Osteoblast (primary cell): ENCODE results near the gene ELAVL4. TPM values are rescaled to one million over a fixed set of nuclear protein-coding genes. Genes with fewer than 3 reads are reported as not detected.

ENCODE experiments used
- DNase-seq: peaks from one replicate; pipeline ENCODE4 v3.0.0; 2011; ENCODE audit warnings: low spot score, mixed read lengths; ENCODE audit not compliant: insufficient read length; ENCODE audit errors: missing footprints
- H2AFZ ChIP-seq: 2 replicates; pipeline ENCODE4 v1.6.0; 2011; ENCODE audit warnings: mild to moderate bottlenecking, low read length
- H3K27ac ChIP-seq: 2 replicates; pipeline ENCODE4 v1.5.1; 2011; ENCODE audit warnings: mild to moderate bottlenecking, low read depth, low read length, moderate library complexity
- H3K27me3 ChIP-seq: 2 replicates; pipeline ENCODE4 v1.6.0; 2012; ENCODE audit warnings: mild to moderate bottlenecking, control low read depth, inconsistent platforms, low read length, moderate library complexity; ENCODE audit not compliant: insufficient read depth
- H3K36me3 ChIP-seq: 2 replicates; pipeline ENCODE4 v1.5.1; 2011; ENCODE audit warnings: mild to moderate bottlenecking, low read length, control low read depth, moderate library complexity; ENCODE audit not compliant: insufficient read depth
- H3K4me1 ChIP-seq: 2 replicates; pipeline ENCODE4 v1.5.1; 2011; ENCODE audit warnings: mild to moderate bottlenecking, low read length, control low read depth, moderate library complexity; ENCODE audit not compliant: insufficient read depth
- H3K4me2 ChIP-seq: 2 replicates; pipeline ENCODE4 v1.6.0; 2011; ENCODE audit warnings: mild to moderate bottlenecking, low read length; ENCODE audit not compliant: insufficient read depth
- H3K4me3 ChIP-seq: fragments of 200-600 bp; sonication (generic); 3 replicates; pipeline ENCODE4 v1.5.1; 2012; ENCODE audit warnings: mild to moderate bottlenecking, low read length, inconsistent platforms; ENCODE audit not compliant: insufficient read depth
- H3K79me2 ChIP-seq: 2 replicates; pipeline ENCODE4 v1.6.0; 2012; ENCODE audit warnings: mild to moderate bottlenecking, low read length, control low read depth, inconsistent platforms; ENCODE audit not compliant: insufficient read depth
- H3K9me3 ChIP-seq: 2 replicates; pipeline ENCODE4 v1.5.1; 2011; ENCODE audit warnings: low read depth, low read length, control low read depth
- H4K20me1 ChIP-seq: 2 replicates; pipeline ENCODE4 v1.6.0; 2012; ENCODE audit warnings: mild to moderate bottlenecking, low read length, control low read depth; ENCODE audit not compliant: insufficient read depth
- CTCF ChIP-seq: IDR thresholded peaks from 2 replicates; pipeline ENCODE4 v1.5.1; 2011; ENCODE audit warnings: mild to moderate bottlenecking, low read depth, low read length, moderate library complexity; ENCODE audit errors: extremely low read depth
- total RNA-seq: library from RNA; depleted of rRNA; stranded (reverse); fragments of >200 nt; gene quantifications from 2 replicates; pipeline ENCODE4 v1.2.3, GENCODE V29; 2012

ELAVL4 gene
- total RNA-seq, 1 donor, result not detected

DNA sequence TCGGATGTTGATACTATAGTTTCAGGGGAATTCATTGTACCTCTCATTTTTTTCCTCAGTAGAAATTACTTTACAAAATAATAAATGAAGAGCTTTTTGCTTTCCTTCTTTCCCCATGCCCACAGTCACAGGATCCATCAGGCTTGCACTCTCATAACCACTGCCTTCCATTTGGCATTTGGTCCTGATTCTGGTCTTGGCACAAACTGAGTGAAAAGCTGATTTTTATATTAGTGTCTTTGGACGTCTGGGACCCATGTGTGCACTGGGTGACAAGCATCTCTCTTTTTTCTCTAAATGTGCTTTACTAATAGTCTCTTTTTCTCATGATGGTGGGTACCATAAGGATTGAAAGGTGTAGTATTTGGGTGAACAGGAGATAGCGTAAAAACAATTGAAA, 2.8 kb downstream of the ELAVL4 start:
- no peaks in the 10 kb centered on the region for H3K27me3 ChIP-seq
- no peak for TF ChIP-seq CTCF

DNA sequence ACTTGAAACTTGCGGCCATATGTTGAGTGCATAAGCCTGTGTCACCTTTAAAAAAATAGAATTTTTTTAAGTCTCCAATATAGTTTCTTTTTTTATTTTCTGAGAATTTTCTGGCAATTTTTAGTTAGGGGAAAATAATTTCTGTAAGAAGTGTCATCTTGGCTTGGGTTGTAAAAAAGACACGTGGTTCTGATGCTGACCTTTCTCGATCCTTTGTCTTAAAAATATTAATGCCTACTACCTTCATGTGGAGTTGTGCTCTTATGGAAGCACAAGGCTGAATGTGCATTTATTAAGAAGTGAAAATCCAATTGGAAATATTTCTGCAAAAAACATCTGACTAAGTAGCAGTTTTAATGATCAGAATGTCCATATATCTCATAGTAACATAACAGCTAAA, 3.5 kb downstream of the ELAVL4 start:
- Histone ChIP-seq H3K27ac (no peak overlapping the region), H3K4me3 (no peak overlapping the region), H3K79me2 (no peaks in the 10 kb centered on the region), H3K4me1 (no peaks in the 10 kb centered on the region), H3K4me2 (no peak overlapping the region), H3K27me3 (no peaks in the 10 kb centered on the region), H2AFZ (no peak overlapping the region), H3K9me3 (no peaks in the 10 kb centered on the region), H3K36me3 (no peaks in the 10 kb centered on the region), H4K20me1 (no peaks in the 10 kb centered on the region)
- no peak for TF ChIP-seq CTCF
- DNase-seq, result no peak

More for the DNA sequence above, 2.8 kb downstream of the ELAVL4 start:
- no peak for DNase-seq
- Histone ChIP-seq H2AFZ (no peak overlapping the region), H4K20me1 (no peaks in the 10 kb centered on the region), H3K4me1 (no peaks in the 10 kb centered on the region), H3K36me3 (no peaks in the 10 kb centered on the region), H3K9me3 (no peaks in the 10 kb centered on the region), H3K4me3 (no peak overlapping the region), H3K27ac (no peak overlapping the region), H3K4me2 (no peak overlapping the region), H3K79me2 (no peaks in the 10 kb centered on the region)

- Histone ChIP-seq H3K36me3 (no peaks in the 10 kb centered on the region), H3K79me2 (no peaks in the 10 kb centered on the region), H4K20me1 (no peaks in the 10 kb centered on the region), H3K4me3 (no peak overlapping the region), H2AFZ (no peak overlapping the region), H3K4me1 (no peaks in the 10 kb centered on the region), H3K27ac (no peak overlapping the region), H3K4me2 (no peak overlapping the region), H3K9me3 (no peaks in the 10 kb centered on the region), H3K27me3 (no peaks in the 10 kb centered on the region)
- no peak for TF ChIP-seq CTCF
- DNase-seq, result no peak
These were observed 14.4 kb downstream of the ELAVL4 start for GRCh38 chr1:50123071-50123470.

- H3K27me3 ChIP-seq, result no peaks in the 10 kb centered on the region
- H3K36me3 ChIP-seq, result no peaks in the 10 kb centered on the region
- H2AFZ ChIP-seq, result no peak overlapping the region
- no peak for TF ChIP-seq CTCF
- H3K79me2 ChIP-seq, result no peaks in the 10 kb centered on the region
- H3K27ac ChIP-seq, result no peak overlapping the region
- H3K4me3 ChIP-seq, result no peak overlapping the region
- DNase-seq, result peak; percentile 15
- H3K4me1 ChIP-seq, result no peaks in the 10 kb centered on the region
- H4K20me1 ChIP-seq, result no peaks in the 10 kb centered on the region
- H3K9me3 ChIP-seq, result no peaks in the 10 kb centered on the region
- H3K4me2 ChIP-seq, result no peak overlapping the region
These were observed 18.4 kb downstream of the ELAVL4 start for GRCh38 chr1:50126927-50127715.
